ENCODE results near the gene ARAP2. TPM values are rescaled to one million over a fixed set of nuclear protein-coding genes. Genes with fewer than 3 reads are reported as not detected.

Gene ARAP2
- total and polyA plus RNA-seq, 2 of the 13 experiments (the other 11 are each of a cell fraction or from before 2014, with no cell fraction given) = 0.37 to 1.4 TPM

DNA sequence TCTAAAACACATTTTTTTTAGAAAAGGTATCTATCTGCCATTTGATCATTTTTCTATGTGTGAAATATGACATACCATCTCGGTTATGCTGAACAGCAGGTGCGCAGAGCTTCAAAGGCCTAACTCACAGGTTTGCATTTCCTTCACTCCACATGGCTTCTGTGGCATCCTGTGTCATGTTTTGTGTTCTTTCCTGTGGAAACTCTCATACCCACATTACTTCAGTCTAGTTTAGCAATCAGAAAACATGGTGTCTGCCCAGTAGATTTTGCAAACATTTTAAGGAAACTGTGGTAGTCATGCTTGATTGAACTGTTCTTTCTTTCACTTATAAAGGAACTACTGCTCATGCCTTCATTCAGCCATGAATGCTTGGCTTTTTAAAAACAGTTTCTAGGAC lies 11.3 kb upstream of the ARAP2 start:
- no peak overlapping the region for H3K4me3 ChIP-seq (replicated peaks in 1 of 3; ENCODE audit: insufficient read depth in 1 of 3, low read depth in 2 of 3, low read length in 3 of 3)
- H3K4me1 ChIP-seq (ENCODE audit: insufficient read depth, low read length) = no peaks in the 10 kb centered on the region
- H3K9me3 ChIP-seq (ENCODE audit: low read length) = no peaks in the 10 kb centered on the region
- BruUV-seq (replicated peaks) = no TSS peak
- H3K27ac ChIP-seq (ENCODE audit: extremely low read length, insufficient read depth, low read length) = no peak overlapping the region
- CTCF ChIA-PET (ENCODE audit: low intra/inter-chr PET ratio, low total read pairs) = no interaction called here
- H2AFZ ChIP-seq (ENCODE audit: low read length) = no peak overlapping the region
- no peaks in the 10 kb centered on the region for H4K20me1 ChIP-seq (ENCODE audit: insufficient read depth, low read length)
- H3K9ac ChIP-seq (ENCODE audit: insufficient read depth, low read depth, low read length) = no peak overlapping the region
- no peak for DNase-seq (ENCODE audit: low spot score)
- no peaks in the 10 kb centered on the region for H3K36me3 ChIP-seq (replicated peaks in 1 of 2; ENCODE audit: control insufficient read depth in 1 of 2, insufficient read depth in 2 of 2, low read length in 2 of 2)
- FAIRE-seq = no peak
- TF ChIP-seq TOE1 (CRISPR knock-in tag; IDR thresholded peaks at IDR 0.05) (no peak), TP53 (CRISPR knock-in tag; conservative IDR thresholded peaks at IDR 0.05) (no peak), AGO1 (IDR thresholded peaks at IDR 0.05; ENCODE audit: low read depth, low read length, poor library complexity, severe bottlenecking) (no peak), ZNF776 (CRISPR knock-in tag; IDR thresholded peaks at IDR 0.05) (no peak), TSC22D2 (CRISPR knock-in tag; IDR thresholded peaks at IDR 0.05; ENCODE audit: borderline replicate concordance) (no peak), ZBTB40 (IDR thresholded peaks at IDR 0.05) (no peak), ZBTB40 (CRISPR knock-in tag; IDR thresholded peaks at IDR 0.05) (no peak), ZNF841 (CRISPR knock-in tag; IDR thresholded peaks at IDR 0.05; ENCODE audit: borderline replicate concordance) (no peak), MATR3 (CRISPR knock-in tag; IDR thresholded peaks at IDR 0.05) (no peak), ZBTB20 (CRISPR knock-in tag; IDR thresholded peaks at IDR 0.05; ENCODE audit: borderline replicate concordance, low read depth) (no peak), RAD21 (CRISPR knock-in tag; IDR thresholded peaks at IDR 0.05) (no peak), MTA1 (CRISPR knock-in tag; IDR thresholded peaks at IDR 0.05; ENCODE audit: borderline replicate concordance) (no peak), ZNF615 (CRISPR knock-in tag; IDR thresholded peaks at IDR 0.05; ENCODE audit: borderline replicate concordance) (no peak), FOXM1 (CRISPR knock-in tag; IDR thresholded peaks at IDR 0.05) (no peak), AHR (CRISPR knock-in tag; IDR thresholded peaks at IDR 0.05) (no peak)
- TF ChIP-seq, protein P1, sequence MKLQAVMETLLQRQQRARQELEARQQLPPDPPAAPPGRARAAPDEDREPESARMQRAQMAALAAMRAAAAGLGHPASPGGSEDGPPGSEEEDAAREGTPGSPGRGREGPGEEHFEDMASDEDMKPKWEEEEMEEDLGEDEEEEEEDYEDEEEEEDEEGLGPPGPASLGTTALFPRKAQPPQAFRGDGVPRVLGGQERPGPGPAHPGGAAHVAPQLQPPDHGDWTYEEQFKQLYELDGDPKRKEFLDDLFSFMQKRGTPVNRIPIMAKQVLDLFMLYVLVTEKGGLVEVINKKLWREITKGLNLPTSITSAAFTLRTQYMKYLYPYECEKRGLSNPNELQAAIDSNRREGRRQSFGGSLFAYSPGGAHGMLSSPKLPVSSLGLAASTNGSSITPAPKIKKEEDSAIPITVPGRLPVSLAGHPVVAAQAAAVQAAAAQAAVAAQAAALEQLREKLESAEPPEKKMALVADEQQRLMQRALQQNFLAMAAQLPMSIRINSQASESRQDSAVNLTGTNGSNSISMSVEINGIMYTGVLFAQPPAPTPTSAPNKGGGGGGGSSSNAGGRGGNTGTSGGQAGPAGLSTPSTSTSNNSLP (IDR thresholded peaks at IDR 0.05; ENCODE audit: low read depth, low read length) = no peak
- intact Hi-C loops (cut with micrococcal nuclease; ENCODE audit: unreplicated experiment) = no loop called here
- 31% methylated on average over 2 of the region's 2 CpGs for WGBS (ENCODE audit: low lambda C conversion rate)
- H3K79me2 ChIP-seq (ENCODE audit: insufficient read depth, low read length) = no peaks in the 10 kb centered on the region
- in situ Hi-C loops (cut with HindIII; ENCODE audit: extremely low pct_ligation_motif_present, low pct_unique_long_range_greater_than_20kb) = no loop called here
- no peak for ATAC-seq
- POLR2A ChIA-PET = no interaction called here
- no peaks in the 10 kb centered on the region for H3K27me3 ChIP-seq (ENCODE audit: control insufficient read depth in 1 of 2, insufficient read depth in 2 of 2, low read length in 2 of 2)
- H3K4me2 ChIP-seq (ENCODE audit: low read depth, low read length) = no peak overlapping the region
